ENCODE measurements around the gene DHRS1. TPM values are rescaled to one million over a fixed set of nuclear protein-coding genes. Genes with fewer than 3 reads are reported as not detected.
A peak's percentile ranks its signal among the peaks of the same experiment; 100 is the strongest.

Gene DHRS1
- total RNA-seq, 2 experiments from 2014 or later, result 11.7 to 14.6 TPM

DNA sequence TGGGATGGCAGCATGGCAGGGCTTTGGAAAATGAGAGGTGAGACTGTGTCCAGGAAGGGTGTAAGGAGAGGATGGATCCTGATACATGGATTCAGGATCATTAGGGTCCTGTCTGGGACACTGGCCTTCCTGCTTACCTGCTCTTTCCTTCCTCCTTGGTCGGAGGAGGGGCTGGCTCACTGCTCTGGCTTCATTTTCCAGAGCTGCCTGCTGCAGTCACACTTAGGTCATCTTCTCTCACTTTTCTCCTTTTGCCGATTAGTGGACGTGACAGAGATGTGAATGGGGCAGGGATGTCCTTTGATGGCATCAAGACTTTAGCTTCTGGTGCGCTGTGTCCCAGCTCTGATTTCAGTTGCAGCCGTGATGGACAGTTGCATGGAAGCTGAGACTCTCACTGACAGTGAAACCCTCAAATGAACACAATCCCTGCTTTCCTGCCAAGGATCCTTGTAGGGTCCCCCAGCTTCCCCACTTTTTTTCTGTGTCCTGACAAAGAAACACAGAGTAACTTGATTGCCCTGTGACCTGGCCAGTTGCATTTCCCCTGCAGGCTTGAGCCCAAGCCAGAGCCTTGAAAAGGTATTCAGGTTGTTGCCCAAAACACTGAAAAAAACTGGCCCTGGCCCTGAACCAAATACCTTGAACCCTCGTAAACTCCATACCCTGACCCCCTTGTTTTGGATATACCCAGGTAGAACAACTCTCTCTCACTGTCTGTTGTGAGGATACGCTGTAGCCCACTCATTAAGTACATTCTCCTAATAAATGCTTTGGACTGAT lies 9.0 kb upstream of the DHRS1 start:
- DNase-seq (no peak), ATAC-seq (no peak)
- no peak overlapping the region for H3K4me3 Mint-ChIP-seq
- H3K9me3 Mint-ChIP-seq (ENCODE audit: low read depth), result no peaks in the 10 kb centered on the region
- intact Hi-C loops (cut with DNase I, micrococcal nuclease), result loop anchor here in 1 of 2 experiments (1.0 kb wide), 2 partner anchors 37 to 92 kb away; partner anchors contain the start of genes MDP1 and RABGGTA
- ChIA-PET POLR2A (interaction anchor here (0.7 to 1.7 kb wide), 3 partner anchors 37 to 194 kb away, joined by 3 to 6 read pairs (median 5); partner anchors contain the start of genes DCAF11, NRL, RABGGTA and TINF2), CTCF (interaction anchor here (0.5 to 16.5 kb wide), 49 partner anchors 8 to 636 kb away, joined by 3 to 430 read pairs (median 5); partner anchors contain the start of genes CHMP4A, DCAF11, DHRS1 and EMC9)
- no peak overlapping the region for H3K27ac Mint-ChIP-seq
- peaks cover 45% of the 10 kb centered on the region for H3K4me1 Mint-ChIP-seq
- no peaks in the 10 kb centered on the region for H3K27me3 Mint-ChIP-seq
- H3K36me3 Mint-ChIP-seq (ENCODE audit: low read depth), result peaks cover 53% of the 10 kb centered on the region

- Mint-ChIP-seq H3K27ac (peak within 1 kb of the TSS; percentile 26), H3K4me3 (no peak within 1 kb of the TSS), H3K9me3 (ENCODE audit: low read depth) (no peaks in the 10 kb centered on the region), H3K4me1 (peaks cover 37% of the 10 kb centered on the region), H3K27me3 (no peaks in the 10 kb centered on the region), H3K36me3 (ENCODE audit: low read depth) (peaks cover 58% of the 10 kb centered on the region)
- POLR2A ChIA-PET, result interaction anchor here (0.6 to 1.7 kb wide), 4 partner anchors 36 to 193 kb away, joined by 3 to 6 read pairs (median 4); partner anchors contain the start of genes DCAF11, NRL, RABGGTA and TINF2
- DNase-seq (peak; percentile 78), ATAC-seq (peak; percentile 40)
- CTCF ChIA-PET, result interaction anchor here (0.5 to 16.5 kb wide), 50 partner anchors 9 to 719 kb away, joined by 3 to 430 read pairs (median 5); partner anchors contain the start of genes CHMP4A, DCAF11, DHRS1 and EMC9
- intact Hi-C loops (cut with DNase I, micrococcal nuclease), result loop anchor here in 1 of 2 experiments (1.0 kb wide), 2 partner anchors 36 to 91 kb away; partner anchors contain the start of genes MDP1 and RABGGTA
Measured at GRCh38 chr14:24307575-24308341, 8.2 kb upstream of the DHRS1 start, which contains the start of gene CIDEB. TSS of gene CIDEB (minus strand) at chr14:24307977. CDS start at chr14:24307858, 119 bp downstream.

DNA sequence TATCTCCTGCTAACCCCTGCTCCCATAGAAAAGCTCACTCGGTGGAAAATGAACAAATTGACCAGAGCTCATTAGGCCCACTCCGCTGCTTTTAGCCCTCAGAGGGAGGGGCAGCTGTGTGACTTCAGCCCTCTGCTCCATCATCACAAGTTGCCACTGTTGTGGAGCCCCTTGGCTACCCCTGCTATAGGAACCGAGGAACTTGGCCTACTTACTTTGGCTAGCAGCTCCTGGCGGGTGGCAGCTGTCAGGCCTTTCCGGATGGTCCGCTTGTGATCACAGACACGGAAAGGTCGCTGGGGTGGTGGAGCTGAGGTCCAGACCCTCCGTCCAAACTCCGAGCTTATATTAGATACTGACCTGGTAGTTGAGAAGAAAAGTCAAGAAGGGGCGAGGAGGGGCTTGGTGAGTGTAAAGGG lies 7.6 kb upstream of the DHRS1 start:
- ChIA-PET POLR2A (interaction anchor here (0.6 kb wide), 1 partner anchor 185 kb away, joined by 3 read pairs; no protein-coding TSS in a partner anchor), CTCF (interaction anchor here (0.8 to 16.5 kb wide), 25 partner anchors 9 to 718 kb away, joined by 3 to 430 read pairs (median 7); partner anchors contain the start of genes CHMP4A, DHRS1, GMPR2 and IRF9)
- DNase-seq (no peak), ATAC-seq (no peak)
- intact Hi-C loops (cut with DNase I, micrococcal nuclease), result no loop called here
- Mint-ChIP-seq H3K4me1 (peaks cover 34% of the 10 kb centered on the region), H3K4me3 (no peak overlapping the region), H3K27ac (peak overlapping the region; percentile 26), H3K27me3 (no peaks in the 10 kb centered on the region), H3K36me3 (ENCODE audit: low read depth) (peaks cover 61% of the 10 kb centered on the region), H3K9me3 (ENCODE audit: low read depth) (no peaks in the 10 kb centered on the region)

DNA sequence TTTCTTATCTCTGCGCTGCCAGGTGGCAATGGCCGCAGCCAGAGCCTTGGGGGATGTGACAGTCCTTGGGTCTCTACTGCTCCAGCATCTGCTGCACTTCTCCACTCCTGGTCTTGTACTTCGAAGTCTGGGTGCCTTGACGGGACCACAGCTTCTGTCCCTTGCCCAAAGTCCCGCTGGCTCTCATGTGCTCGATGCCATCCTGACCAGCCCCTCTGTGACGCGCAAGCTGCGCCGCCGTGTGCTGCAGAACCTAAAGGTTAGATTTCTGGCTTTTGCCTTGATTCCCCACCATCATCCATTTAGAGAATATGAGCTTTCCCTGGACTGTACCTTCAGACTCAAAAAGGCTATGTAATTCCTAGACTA lies 4.4 kb upstream of the DHRS1 start:
- Mint-ChIP-seq H3K36me3 (ENCODE audit: low read depth) (peaks cover 60% of the 10 kb centered on the region), H3K4me1 (peaks cover 34% of the 10 kb centered on the region), H3K4me3 (no peak overlapping the region), H3K9me3 (ENCODE audit: low read depth) (no peaks in the 10 kb centered on the region), H3K27me3 (no peaks in the 10 kb centered on the region), H3K27ac (no peak overlapping the region)
- no peak for DNase-seq
- POLR2A ChIA-PET, result no interaction called here
- CTCF ChIA-PET, result interaction anchor here (0.7 to 16.5 kb wide), 3 partner anchors 28 to 143 kb away, joined by 3 to 430 read pairs (median 3); partner anchors contain the start of genes GMPR2, IRF9, NEDD8 and TINF2
- intact Hi-C loops (cut with DNase I, micrococcal nuclease), result no loop called here
- ATAC-seq, result no peak

DNA sequence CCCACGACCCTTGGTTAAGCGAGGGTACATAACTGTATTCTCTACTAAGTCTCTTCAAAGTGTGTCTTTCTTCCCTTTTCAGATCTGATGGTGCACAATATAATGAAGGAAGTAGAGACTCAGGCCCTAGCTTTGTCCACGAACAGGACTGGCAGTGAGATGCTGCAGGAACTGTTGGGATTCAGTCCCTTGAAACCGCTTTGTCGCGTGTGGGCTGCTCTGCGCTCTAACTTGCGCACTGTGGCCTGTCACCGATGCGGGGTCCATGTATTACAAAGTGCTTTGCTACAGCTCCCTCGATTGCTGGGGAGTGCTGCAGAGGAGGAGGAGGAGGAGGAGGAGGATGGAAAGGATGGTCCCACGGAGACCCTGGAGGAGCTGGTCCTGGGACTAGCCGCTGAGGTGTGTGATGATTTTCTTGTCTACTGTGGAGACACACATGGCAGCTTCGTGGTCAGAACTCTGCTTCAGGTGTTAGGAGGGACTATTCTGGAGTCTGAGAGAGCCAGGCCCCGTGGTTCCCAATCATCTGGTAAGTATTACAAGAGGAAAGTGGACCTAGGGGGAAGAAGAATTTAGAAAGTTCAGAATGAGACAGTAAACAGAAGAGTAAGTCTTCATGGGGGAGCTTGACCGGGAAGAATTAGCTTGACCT lies 873 bp upstream of the DHRS1 start:
- Mint-ChIP-seq H3K4me3 (peak overlapping the region; percentile 91), H3K9me3 (ENCODE audit: low read depth) (no peaks in the 10 kb centered on the region), H3K36me3 (ENCODE audit: low read depth) (peaks cover 46% of the 10 kb centered on the region), H3K27ac (peak overlapping the region; percentile 58), H3K4me1 (peaks cover 51% of the 10 kb centered on the region), H3K27me3 (no peaks in the 10 kb centered on the region)
- DNase-seq (no peak), ATAC-seq (no peak)
- intact Hi-C loops (cut with DNase I, micrococcal nuclease), result no loop called here
- CTCF ChIA-PET, result interaction anchor here (0.6 to 16.5 kb wide), 19 partner anchors 10 to 190 kb away, joined by 3 to 430 read pairs (median 4); partner anchors contain the start of genes CHMP4A, CIDEB, DCAF11 and GMPR2
- POLR2A ChIA-PET, result interaction anchor here (0.7 to 1.7 kb wide), 5 partner anchors 10 to 186 kb away, joined by 3 to 12 read pairs (median 3); partner anchors contain the start of genes DCAF11, NRL and TINF2

GRCh38 chr14:24298892-24299254 lies 707 bp downstream of the DHRS1 start:
- peaks cover 51% of the 10 kb centered on the region for H3K4me1 Mint-ChIP-seq
- no peaks in the 10 kb centered on the region for H3K9me3 Mint-ChIP-seq (ENCODE audit: low read depth)
- peak overlapping the region; percentile 91 for H3K4me3 Mint-ChIP-seq
- no peaks in the 10 kb centered on the region for H3K27me3 Mint-ChIP-seq
- peak overlapping the region; percentile 77 for H3K27ac Mint-ChIP-seq
- DNase-seq (peak; percentile 52), ATAC-seq (peak; percentile 18)
- CTCF ChIA-PET, result interaction anchor here (0.9 to 16.5 kb wide), 10 partner anchors 11 to 138 kb away, joined by 4 to 430 read pairs (median 22); partner anchors contain the start of genes CHMP4A, CIDEB, GMPR2 and LTB4R
- intact Hi-C loops (cut with DNase I, micrococcal nuclease), result loop anchor here (1.0 to 5.0 kb wide), 14 partner anchors 28 to 287 kb away; partner anchors contain the start of genes CHMP4A (in 2 of the 2), CARMIL3 (in 1 of the 2), DCAF11 (in 1 of the 2) and EMC9 (in 1 of the 2)
- POLR2A ChIA-PET, result interaction anchor here (0.7 to 1.7 kb wide), 3 partner anchors 34 to 185 kb away, joined by 3 to 12 read pairs (median 6); partner anchors contain the start of genes DCAF11, NRL and TINF2
- peaks cover 33% of the 10 kb centered on the region for H3K36me3 Mint-ChIP-seq (ENCODE audit: low read depth)

GRCh38 chr14:24297190-24297964 lies 2.2 kb downstream of the DHRS1 start:
- intact Hi-C loops (cut with DNase I, micrococcal nuclease), result loop anchor here (1.0 to 5.0 kb wide), 9 partner anchors 8 to 285 kb away; partner anchors contain the start of genes MDP1 (in 2 of the 2), RNF31 (in 2 of the 2), CARMIL3 (in 1 of the 2) and LTB4R (in 1 of the 2)
- ATAC-seq, result peak; percentile 25
- DNase-seq, result no peak
- no peak overlapping the region for H3K4me3 Mint-ChIP-seq
- peaks cover 51% of the 10 kb centered on the region for H3K4me1 Mint-ChIP-seq
- CTCF ChIA-PET, result interaction anchor here (0.6 to 16.5 kb wide), 30 partner anchors 13 to 359 kb away, joined by 3 to 430 read pairs (median 4); partner anchors contain the start of genes CHMP4A, CIDEB, GMPR2 and IRF9
- H3K36me3 Mint-ChIP-seq (ENCODE audit: low read depth), result peaks cover 28% of the 10 kb centered on the region
- H3K27me3 Mint-ChIP-seq, result no peaks in the 10 kb centered on the region
- no peaks in the 10 kb centered on the region for H3K9me3 Mint-ChIP-seq (ENCODE audit: low read depth)
- POLR2A ChIA-PET, result interaction anchor here (0.6 to 1.5 kb wide), 7 partner anchors 26 to 151 kb away, joined by 3 to 7 read pairs (median 3); partner anchors contain the start of genes PSME2, RABGGTA and TINF2
- peak overlapping the region; percentile 79 for H3K27ac Mint-ChIP-seq

DNA sequence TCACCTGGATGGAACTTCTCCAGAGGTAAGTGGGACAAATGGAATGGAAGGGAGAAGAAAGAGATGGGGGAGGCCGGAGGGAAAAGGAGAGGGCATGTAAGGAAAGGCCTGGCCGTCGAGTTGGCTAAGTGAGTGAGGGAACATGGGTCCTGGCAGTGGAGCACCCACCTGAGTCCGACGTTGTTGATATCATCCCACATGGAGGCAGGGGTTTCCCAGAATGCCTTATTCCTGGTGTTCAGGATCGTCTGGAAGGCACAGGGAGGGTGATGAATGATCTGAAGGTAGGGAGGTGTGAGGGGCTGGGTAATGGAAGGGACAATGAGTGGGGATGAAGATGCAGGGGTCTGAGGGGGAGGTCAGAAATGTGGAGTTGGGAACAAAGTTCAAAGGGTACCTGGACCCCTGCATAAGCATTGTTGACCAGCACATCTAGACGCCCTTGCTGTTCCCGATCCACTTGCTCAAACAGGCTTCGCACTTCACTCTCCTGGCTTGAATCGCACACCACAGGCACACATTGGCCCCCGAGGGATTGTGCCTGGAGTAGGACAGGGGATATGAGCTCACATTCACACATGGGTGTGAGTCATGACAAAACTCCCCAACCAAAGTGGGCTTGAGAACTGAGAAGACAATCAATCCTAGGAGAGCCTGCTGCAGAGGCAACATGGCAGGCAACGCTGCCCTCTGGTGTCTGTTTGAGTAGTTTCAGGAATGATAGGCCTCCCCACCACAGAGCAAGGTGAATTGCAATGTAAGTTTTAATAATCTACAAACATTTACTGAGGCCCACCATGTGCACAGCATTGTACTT lies 3.0 kb downstream of the DHRS1 start:
- peak; percentile 76 for ATAC-seq
- no peaks in the 10 kb centered on the region for H3K9me3 Mint-ChIP-seq (ENCODE audit: low read depth)
- H3K36me3 Mint-ChIP-seq (ENCODE audit: low read depth), result peaks cover 30% of the 10 kb centered on the region

More for the DNA sequence above, 3.0 kb downstream of the DHRS1 start:
- intact Hi-C loops (cut with DNase I, micrococcal nuclease), result loop anchor here (1.0 to 5.0 kb wide), 11 partner anchors 7 to 284 kb away; partner anchors contain the start of genes MDP1 (in 2 of the 2), RNF31 (in 2 of the 2), CARMIL3 (in 1 of the 2) and LTB4R (in 1 of the 2)
- H3K27ac Mint-ChIP-seq, result peak overlapping the region; percentile 79
- no peaks in the 10 kb centered on the region for H3K27me3 Mint-ChIP-seq
- CTCF ChIA-PET, result interaction anchor here (0.6 to 16.5 kb wide), 31 partner anchors 9 to 253 kb away, joined by 3 to 430 read pairs (median 4); partner anchors contain the start of genes CHMP4A, CIDEB, EMC9 and GMPR2
- H3K4me3 Mint-ChIP-seq, result peak overlapping the region; percentile 16
- POLR2A ChIA-PET, result interaction anchor here (0.6 to 1.5 kb wide), 6 partner anchors 25 to 150 kb away, joined by 3 to 7 read pairs (median 4); partner anchors contain the start of genes CHMP4A, PSME2 and RABGGTA
- DNase-seq, result peak; percentile 88
- H3K4me1 Mint-ChIP-seq, result peaks cover 45% of the 10 kb centered on the region
